ENCODE measurements around the gene MAST1.
"Not testable (repeated sequence)": the region's sequence is repeated elsewhere in the genome, so short reads cannot be mapped to it uniquely, and the experiment has no call there.

The MAST1 gene

DNA sequence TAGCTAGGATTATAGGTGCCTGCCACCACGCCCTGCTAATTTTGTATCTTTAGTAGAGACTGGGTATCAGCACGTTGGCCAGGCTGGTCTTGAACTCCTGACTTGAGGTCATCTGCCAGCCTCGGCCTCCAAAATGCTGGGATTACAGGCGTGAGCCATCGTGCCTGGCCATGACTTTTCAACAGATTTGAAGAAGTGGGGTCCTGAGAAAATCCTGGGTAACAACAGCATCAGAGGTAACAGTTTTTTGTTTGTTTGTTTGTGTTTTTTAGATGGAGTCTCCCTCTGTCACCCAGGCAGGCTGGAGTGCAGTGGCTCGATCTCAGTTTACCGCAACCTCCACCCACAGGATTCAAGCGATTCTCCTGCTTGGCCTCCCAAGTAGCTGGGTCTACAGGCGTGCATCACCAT is 43.3 kb upstream of the MAST1 start:
- DNase-seq (ENCODE audit: low read depth, low spot score): no peak
- TF ChIP-seq, protein P1, sequence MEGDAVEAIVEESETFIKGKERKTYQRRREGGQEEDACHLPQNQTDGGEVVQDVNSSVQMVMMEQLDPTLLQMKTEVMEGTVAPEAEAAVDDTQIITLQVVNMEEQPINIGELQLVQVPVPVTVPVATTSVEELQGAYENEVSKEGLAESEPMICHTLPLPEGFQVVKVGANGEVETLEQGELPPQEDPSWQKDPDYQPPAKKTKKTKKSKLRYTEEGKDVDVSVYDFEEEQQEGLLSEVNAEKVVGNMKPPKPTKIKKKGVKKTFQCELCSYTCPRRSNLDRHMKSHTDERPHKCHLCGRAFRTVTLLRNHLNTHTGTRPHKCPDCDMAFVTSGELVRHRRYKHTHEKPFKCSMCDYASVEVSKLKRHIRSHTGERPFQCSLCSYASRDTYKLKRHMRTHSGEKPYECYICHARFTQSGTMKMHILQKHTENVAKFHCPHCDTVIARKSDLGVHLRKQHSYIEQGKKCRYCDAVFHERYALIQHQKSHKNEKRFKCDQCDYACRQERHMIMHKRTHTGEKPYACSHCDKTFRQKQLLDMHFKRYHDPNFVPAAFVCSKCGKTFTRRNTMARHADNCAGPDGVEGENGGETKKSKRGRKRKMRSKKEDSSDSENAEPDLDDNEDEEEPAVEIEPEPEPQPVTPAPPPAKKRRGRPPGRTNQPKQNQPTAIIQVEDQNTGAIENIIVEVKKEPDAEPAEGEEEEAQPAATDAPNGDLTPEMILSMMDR (IDR thresholded peaks at IDR 0.05; ENCODE audit: low read depth, low read length): no peak
- H3K4me3 ChIP-seq (ENCODE audit: low read depth, low read length): no peak overlapping the region
- in situ Hi-C loops (cut with HindIII; ENCODE audit: low sequenced_read_pairs): no loop called here

DNA sequence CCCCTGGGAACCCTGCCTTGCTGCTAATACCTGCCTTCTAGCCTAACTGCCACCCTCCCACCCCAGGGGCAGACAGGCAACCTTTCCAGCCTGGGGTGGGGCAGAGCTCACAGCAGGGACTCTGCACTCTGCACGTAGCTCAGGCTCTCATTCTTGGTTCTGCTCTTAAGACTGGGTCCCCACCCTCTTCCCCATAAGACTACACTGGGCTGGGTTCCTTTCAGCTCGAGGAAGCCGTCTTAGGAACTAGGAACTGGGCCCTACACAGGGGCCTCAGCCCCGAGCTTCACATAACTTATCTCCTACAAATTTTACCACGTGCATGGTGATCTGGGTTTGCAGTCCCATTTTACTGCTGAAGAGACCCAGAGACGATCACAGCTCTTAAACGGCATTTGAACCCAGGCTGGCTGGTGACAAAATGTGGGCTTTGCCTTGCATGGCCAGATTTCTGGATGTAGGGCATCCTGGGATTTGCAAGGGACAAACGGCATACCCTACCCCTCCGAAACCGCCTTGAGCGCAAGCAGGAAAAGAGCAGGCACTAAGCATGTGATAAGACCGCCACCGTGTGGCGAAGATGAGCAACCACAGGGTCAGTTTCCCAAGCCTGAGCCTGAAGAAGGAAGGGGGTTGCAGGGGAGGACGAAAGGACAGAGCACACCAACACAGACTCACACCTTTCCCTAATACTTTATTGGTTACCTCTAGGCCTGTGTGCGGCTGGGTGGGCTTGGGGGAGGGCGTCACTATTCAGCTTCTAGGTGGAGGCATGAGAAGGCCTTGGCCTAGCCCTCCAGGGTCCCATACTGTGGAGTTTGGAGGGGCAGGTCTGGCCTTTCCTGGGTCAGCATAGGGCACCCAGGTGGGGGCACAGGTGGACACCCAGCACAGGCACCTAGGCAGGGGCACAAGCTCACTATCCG is 41.9 kb upstream of the MAST1 start:
- peak; percentile 83 for DNase-seq (ENCODE audit: low read depth, low spot score)
- H3K4me3 ChIP-seq (ENCODE audit: low read depth, low read length): no peak overlapping the region
- in situ Hi-C loops (cut with HindIII; ENCODE audit: low sequenced_read_pairs): no loop called here
- TF ChIP-seq, protein P1 (IDR thresholded peaks at IDR 0.05; ENCODE audit: low read depth, low read length): peak; percentile 85

DNA sequence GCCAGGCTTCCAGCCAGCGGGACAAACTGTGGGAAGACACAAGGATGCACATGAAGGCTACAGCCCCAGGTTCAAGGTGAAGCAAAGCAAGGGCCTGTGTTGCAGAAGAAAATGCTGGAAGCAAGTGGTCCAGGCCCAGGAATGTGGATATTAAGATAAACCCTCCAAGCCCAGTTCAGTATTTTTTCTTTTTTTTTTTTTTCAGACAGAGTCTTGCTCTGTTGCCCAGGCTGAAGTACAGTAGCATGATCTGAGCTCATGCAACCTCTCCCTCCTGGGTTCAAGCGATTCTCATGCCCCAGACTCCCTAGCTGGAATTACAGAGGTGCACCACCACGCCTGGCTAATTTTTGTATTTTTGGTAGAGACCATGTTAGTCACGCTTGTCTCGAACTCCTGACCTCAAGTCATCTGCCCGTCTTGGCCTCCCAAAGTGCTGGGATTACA is 41.2 kb upstream of the MAST1 start:
- H3K4me3 ChIP-seq (ENCODE audit: low read depth, low read length): no peak overlapping the region
- TF ChIP-seq, protein P1 (IDR thresholded peaks at IDR 0.05; ENCODE audit: low read depth, low read length): no peak
- in situ Hi-C loops (cut with HindIII; ENCODE audit: low sequenced_read_pairs): no loop called here
- DNase-seq (ENCODE audit: low read depth, low spot score): no peak

DNA sequence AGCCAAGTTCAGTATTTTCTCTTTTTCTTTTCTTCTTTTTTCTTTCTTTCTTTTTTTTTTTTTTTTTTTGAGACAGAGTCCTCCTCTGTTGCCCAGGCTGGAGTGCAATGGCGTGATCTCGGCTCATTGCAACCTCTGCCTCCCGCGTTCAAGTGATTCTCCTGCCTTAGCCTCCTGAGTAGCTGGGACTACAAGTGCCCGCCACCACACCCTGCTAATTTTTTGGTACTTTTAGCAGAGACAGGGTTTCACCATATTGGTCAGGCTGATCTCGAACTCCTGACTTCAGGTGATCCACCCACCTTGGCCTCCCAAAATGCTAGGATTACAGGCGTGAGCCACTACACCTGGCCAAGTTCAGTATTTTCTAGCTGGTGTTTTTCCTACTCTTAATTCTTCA is 40.7 kb upstream of the MAST1 start:
- DNase-seq (ENCODE audit: low read depth, low spot score); in situ Hi-C loops (cut with HindIII; ENCODE audit: low sequenced_read_pairs); H3K4me3 ChIP-seq (ENCODE audit: low read depth, low read length): not testable (repeated sequence)

DNA sequence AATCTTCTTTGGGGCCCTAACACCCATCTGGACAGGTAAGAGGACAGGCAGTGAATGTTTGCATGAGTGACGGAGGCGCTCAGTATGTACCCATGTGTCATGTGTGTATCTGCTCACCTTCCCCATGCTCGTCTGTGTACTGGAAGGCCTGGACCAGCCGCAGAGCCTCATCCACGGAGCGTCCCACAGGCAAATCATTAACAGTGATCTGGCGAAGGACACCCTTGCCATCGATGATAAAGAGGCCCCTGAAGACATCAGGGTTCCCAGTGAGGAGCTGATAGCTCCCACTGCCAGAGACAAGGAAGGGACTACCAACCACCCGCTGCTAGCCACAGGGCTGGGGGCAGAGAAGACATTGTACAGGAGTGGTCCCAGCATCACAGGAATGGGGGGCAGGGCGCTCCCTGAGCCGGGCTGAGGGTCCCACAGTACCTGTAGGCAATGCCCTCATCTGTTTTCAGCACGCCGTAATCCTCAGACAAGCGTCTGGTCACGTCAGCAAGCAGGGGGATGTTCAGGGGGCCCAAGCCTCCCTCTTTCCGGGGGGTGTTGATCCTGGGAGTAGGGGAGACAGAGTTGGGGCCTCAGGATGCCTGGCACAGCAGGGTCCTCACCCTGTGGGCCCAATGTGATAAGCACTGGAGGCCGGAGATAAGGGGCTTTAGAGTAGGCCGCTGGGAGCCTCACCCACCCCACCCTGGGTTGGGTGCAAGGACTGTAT is 38.4 kb upstream of the MAST1 start:
- in situ Hi-C loops (cut with HindIII; ENCODE audit: low sequenced_read_pairs): no loop called here
- no peak overlapping the region for H3K4me3 ChIP-seq (ENCODE audit: low read depth, low read length)
- TF ChIP-seq, protein P1 (IDR thresholded peaks at IDR 0.05; ENCODE audit: low read depth, low read length): no peak
- no peak for DNase-seq (ENCODE audit: low read depth, low spot score)

DNA sequence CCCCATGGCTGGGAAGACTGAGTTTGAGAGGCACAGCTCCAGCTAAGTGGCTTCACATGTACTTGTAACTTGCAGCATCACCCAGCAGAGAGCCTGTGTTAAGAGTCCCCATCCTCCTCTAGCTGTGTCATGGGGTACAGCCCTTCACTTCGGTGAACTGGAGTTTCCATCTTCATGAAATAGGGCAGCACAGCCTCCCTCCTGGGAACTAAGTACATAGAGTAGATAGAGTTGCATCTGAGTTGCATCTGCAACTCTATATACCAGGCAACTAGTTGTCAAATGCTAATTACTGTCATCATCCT is 37.9 kb upstream of the MAST1 start:
- DNase-seq (ENCODE audit: low read depth, low spot score): no peak
- H3K4me3 ChIP-seq (ENCODE audit: low read depth, low read length): peak overlapping the region; percentile 87
- TF ChIP-seq, protein P1 (IDR thresholded peaks at IDR 0.05; ENCODE audit: low read depth, low read length): no peak
- in situ Hi-C loops (cut with HindIII; ENCODE audit: low sequenced_read_pairs): no loop called here

DNA sequence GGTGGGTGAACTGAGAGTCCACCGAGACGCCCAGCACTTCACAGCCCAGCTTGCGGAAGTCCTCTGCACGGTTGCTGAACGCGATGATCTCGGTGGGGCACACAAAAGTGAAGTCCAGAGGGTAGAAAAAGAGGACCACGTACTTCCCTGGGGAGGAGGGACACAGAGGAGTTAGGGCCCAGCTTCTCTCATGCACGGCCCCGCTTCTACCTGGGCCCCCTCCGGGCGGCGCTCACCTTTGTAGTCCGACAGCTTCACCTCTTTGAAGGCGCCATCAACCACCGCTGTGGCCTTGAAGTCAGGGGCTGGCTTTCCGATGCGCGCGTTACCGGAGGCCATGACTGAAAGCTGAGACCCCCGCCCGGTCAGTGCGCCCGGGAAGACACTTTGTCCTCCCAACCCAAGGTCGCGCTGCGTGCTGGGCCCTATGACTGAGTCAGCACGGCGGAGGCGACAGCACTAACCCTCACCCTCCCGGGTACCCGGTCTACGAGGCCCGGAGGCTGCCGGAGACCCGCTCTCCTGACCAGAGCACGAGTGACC is 37.3 kb upstream of the MAST1 start:
- in situ Hi-C loops (cut with HindIII; ENCODE audit: low sequenced_read_pairs): no loop called here
- DNase-seq (ENCODE audit: low read depth, low spot score): no peak
- TF ChIP-seq, protein P1 (IDR thresholded peaks at IDR 0.05; ENCODE audit: low read depth, low read length): no peak
- peak overlapping the region; percentile 87 for H3K4me3 ChIP-seq (ENCODE audit: low read depth, low read length)
